HG03139 (cell line): ENCODE measurements around the gene MASP2.
"Not testable (repeated sequence)": the region's sequence is repeated elsewhere in the genome, so short reads cannot be mapped to it uniquely, and the experiment has no call there.

Experiments
- ATAC-seq: cut with Tn5 transposase; IDR thresholded peaks from one replicate; pipeline ENCODE4 v1.9.1; 2021; ENCODE audit not compliant: unreplicated experiment

MASP2 gene

GRCh38 chr1:11058595-11059154 lies 11.6 kb upstream of the MASP2 start:
- no peak for ATAC-seq

DNA sequence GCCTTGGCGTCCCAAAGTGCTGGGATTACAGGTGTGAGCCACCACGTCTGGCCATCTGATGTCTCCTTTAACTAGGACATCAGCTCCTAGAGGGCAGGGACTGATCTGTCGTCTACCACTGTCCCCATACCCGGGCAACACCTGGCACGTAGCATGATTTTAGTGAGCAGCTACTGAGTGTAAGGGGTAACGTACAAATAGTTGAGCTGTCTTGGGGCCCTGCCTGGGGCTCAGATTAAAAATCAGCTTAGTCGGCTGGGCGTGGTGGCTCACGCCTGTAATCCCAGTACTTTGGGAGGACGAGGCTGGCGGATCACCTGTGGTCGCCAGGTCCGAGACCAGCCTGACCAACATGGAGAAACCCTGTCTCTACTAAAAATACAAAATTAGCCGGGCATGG lies 11.0 kb upstream of the MASP2 start:
- no peak for ATAC-seq

GRCh38 chr1:11057477-11057876 lies 10.4 kb upstream of the MASP2 start:
- ATAC-seq: no peak

DNA sequence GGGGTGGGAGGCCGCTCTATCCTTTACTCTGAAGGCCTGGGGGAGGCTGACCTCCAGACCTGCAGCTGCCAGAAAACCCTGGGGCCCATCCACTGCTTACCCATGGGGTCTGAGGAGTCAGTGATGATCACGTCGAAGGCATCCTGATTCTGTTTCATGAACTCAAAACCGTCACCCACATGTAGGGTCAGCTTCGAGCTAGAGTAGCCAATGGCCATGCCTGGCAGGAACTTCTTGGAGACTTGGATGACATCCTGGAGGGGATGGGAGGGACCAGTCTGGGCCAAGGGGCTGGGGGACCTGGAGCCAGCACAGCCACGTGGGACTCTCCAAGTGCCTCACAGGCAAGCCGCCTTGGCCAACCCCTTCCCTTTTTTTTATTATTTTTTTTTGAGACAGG lies 9.5 kb upstream of the MASP2 start:
- no peak for ATAC-seq

- no peak for ATAC-seq
These were observed 8.6 kb upstream of the MASP2 start for GRCh38 chr1:11055676-11056075.

GRCh38 chr1:11054666-11055065 lies 7.6 kb upstream of the MASP2 start:
- ATAC-seq: no peak

DNA sequence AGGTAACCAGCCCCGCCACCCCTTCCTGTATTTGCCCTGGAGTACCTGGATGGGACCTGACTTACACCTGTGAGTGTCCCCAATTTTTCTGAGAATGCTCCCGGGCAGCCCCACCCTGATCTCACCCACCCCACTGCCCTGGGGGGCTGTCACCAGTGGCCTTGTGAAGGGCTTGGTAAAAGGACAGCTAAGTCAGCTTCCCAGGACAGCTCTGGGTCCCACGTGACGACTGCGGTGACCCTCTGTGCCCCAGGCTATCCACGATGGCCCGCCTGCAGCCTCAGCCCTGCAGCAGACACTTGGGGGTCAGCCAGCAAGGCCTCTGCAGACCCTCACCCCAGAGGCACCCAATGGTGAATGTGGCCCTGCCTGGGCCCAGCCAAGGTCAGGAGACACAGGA lies 7.1 kb upstream of the MASP2 start:
- no peak for ATAC-seq

- ATAC-seq: no peak
These were observed 6.7 kb upstream of the MASP2 start for GRCh38 chr1:11053758-11054137.

- ATAC-seq: no peak
These were observed 6.1 kb upstream of the MASP2 start for GRCh38 chr1:11052839-11053757.

GRCh38 chr1:11051781-11052511 lies 4.9 kb upstream of the MASP2 start:
- ATAC-seq: no peak

GRCh38 chr1:11051121-11051520 lies 4.1 kb upstream of the MASP2 start:
- ATAC-seq: not testable (repeated sequence)

- no peak for ATAC-seq
These were observed 821 bp downstream of the MASP2 start for GRCh38 chr1:11046270-11046566.

- ATAC-seq: no peak
These were observed 1.4 kb downstream of the MASP2 start for GRCh38 chr1:11045428-11046269.

DNA sequence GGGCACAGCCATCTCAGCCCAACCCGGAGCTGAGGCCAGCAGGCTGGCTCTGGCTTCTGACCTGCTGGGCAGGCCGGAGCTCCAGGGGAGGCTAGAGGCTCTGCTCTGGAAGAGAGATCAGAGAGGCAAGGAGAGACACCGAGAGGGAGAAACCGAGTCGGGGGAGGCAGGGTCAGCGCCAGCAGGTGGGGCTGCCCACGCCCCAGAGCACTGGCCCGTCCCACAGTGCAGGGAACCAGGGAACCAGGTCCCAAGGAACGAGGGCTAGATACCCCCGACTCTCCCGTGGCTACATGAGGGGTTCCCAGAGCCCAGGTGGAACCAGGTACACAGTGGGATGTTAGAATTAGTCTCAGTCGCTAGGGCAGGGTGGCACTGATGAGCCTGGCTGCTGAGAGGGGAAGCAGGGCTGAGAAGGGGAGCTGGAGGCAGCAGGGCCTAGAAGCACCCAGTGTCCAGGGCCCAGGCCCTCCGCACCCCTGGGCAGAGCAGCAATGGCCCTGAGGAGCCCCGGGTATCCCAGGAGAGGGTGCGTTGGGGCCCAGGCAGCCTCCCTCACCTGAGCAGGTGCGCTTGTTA lies 2.1 kb downstream of the MASP2 start:
- no peak for ATAC-seq

GRCh38 chr1:11044086-11044848 lies 2.8 kb downstream of the MASP2 start:
- ATAC-seq: no peak

- no peak for ATAC-seq
These were observed 3.8 kb downstream of the MASP2 start for GRCh38 chr1:11042995-11043874.

GRCh38 chr1:11042065-11042464 lies 5.0 kb downstream of the MASP2 start:
- ATAC-seq: no peak

- no peak for ATAC-seq
These were observed 6.0 kb downstream of the MASP2 start for GRCh38 chr1:11041048-11041447.

GRCh38 chr1:11040105-11040429 lies 7.0 kb downstream of the MASP2 start:
- ATAC-seq: not testable (repeated sequence)
